SJCRH30 (cell line): Measurements from ENCODE around the gene ZNF606. TPM values are rescaled to one million over a fixed set of nuclear protein-coding genes. Genes with fewer than 3 reads are reported as not detected.

Experiments used
- DNase-seq, 2 experiments: peaks; one replicate each; pipeline ENCODE4 v3.0.0-alpha.2; 2015 to 2020
- H3K27ac ChIP-seq: fragments of 250-450 bp; sonication (Bioruptor Pico); 2 replicates; pipeline ENCODE4 v1.5.1; 2020; ENCODE audit warnings: mild to moderate bottlenecking, moderate library complexity
- H3K27me3 ChIP-seq: fragments of 250-450 bp; sonication (Bioruptor Pico); 2 replicates; pipeline ENCODE4 v1.5.1; 2020; ENCODE audit warnings: mild to moderate bottlenecking, moderate library complexity
- H3K36me3 ChIP-seq: fragments of 250-450 bp; sonication (Bioruptor Pico); 2 replicates; pipeline ENCODE4 v1.5.1; 2020; ENCODE audit warnings: mild to moderate bottlenecking, moderate library complexity
- H3K4me1 ChIP-seq: fragments of 250-450 bp; sonication (Bioruptor Pico); 2 replicates; pipeline ENCODE4 v1.5.1; 2020; ENCODE audit warnings: mild to moderate bottlenecking, moderate library complexity
- H3K4me3 ChIP-seq: fragments of 250-450 bp; sonication (Bioruptor Pico); 2 replicates; pipeline ENCODE4 v1.5.1; 2020; ENCODE audit warnings: mild to moderate bottlenecking, moderate library complexity
- H3K9me3 ChIP-seq: fragments of 250-450 bp; sonication (Bioruptor Pico); replicated peaks from 2 replicates; pipeline ENCODE4 v1.5.1; 2020; ENCODE audit warnings: mild to moderate bottlenecking, moderate library complexity
- total RNA-seq: library from RNA; depleted of rRNA; stranded (reverse); fragments of >200 nt; shearing (Covaris generic); gene quantifications from 2 replicates; pipeline ENCODE4 v1.2.3, GENCODE V29; 2014

Gene ZNF606
- total RNA-seq, 1 experiment from 2014 or later, result 12.6 TPM

DNA sequence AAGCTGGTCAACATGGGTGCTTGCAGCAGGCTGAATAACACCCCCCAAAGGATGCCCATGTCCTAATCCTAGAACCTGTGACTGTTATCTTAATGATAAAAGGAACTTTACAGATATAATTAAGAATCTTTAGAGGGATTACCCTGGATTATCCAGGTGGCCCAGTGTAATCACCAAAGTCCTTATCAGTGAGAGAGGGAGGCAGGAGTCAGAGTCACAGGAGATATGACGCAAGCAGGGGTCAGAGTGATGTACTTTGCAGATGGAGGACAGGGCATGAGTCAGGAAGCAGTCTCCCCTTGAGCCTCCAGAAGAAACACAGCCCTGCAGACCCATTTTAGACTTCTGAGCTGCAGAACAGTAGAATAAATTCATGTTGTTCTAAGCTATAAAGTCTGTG, 9.8 kb downstream of the ZNF606 start:
- Histone ChIP-seq H3K4me3 (no peak overlapping the region), H3K27me3 (no peaks in the 10 kb centered on the region), H3K36me3 (peaks cover 35% of the 10 kb centered on the region), H3K9me3 (0 out of 2 replicates have a peak, but pooled peaks cover 3% of the 10 kb centered on the region), H3K27ac (no peak overlapping the region), H3K4me1 (no peaks in the 10 kb centered on the region)
- no peak for DNase-seq

DNA sequence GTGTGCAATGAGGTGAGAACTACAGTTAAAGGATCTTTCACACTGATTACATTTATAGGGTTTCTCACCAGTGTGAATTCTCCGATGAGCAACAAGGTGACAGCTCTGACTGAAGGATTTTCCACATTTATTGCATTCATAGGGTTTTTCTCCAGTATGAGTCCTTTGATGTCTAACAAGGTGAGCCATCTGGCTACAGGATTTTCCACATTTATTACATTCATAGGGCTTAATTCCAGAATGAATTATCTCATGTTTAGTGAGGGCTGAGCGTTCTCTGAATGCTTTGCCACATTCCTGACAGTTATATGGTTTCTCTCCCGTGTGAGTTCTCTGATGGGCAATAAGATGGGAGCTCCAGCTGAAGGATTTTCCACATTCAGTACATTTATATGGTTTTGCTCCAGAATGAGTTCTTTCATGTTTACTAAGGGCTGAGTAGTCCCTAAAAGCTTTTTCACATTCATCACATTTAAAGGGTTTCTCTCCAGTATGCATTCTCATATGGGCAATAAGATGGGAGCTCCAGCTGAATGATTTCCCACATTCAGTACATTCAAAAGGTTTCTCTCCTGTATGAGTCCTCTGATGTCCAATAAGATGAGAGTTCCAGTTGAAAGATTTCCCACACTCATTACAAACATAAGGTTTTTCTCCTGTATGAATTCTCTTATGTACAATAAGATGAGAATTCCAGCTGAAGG, 23.9 kb downstream of the ZNF606 start:
- DNase-seq, result peak in 1 of 2 experiments; percentile 29
- Histone ChIP-seq H3K27me3 (no peaks in the 10 kb centered on the region), H3K36me3 (peaks cover 53% of the 10 kb centered on the region), H3K4me1 (no peaks in the 10 kb centered on the region), H3K4me3 (no peak overlapping the region), H3K9me3 (peaks cover 58% of the 10 kb centered on the region), H3K27ac (no peak overlapping the region)

DNA sequence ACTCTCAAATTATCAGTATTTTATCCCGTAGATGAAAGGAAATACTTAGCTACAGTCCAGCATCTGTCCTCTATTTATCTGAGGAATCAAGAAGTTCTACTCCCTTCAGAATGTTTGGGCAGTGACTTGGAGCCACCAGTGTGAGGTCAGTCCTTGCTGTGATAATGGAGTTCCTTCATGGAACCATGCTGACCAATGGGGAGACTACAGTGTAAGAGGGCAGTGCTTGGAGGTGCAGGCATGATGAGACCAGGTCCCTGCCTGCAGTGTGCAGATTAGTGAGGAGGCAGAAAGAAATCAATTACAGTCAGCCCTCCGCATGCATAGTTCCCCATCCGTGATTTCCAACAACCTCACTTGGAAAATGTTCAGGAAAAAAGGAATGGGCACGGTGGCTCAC, 28.2 kb downstream of the ZNF606 start, which contains the start of gene C19orf18:
Gene C19orf18, minus strand, starts transcription at position 101 of the 400 bp plus-strand sequence. CDS start 102 bp downstream, outside the sequence.
- Histone ChIP-seq H3K4me1 (no peaks in the 10 kb centered on the region), H3K36me3 (peaks cover 18% of the 10 kb centered on the region), H3K27ac (no peak within 1 kb of the TSS), H3K27me3 (no peaks in the 10 kb centered on the region), H3K9me3 (peaks cover 29% of the 10 kb centered on the region), H3K4me3 (no peak within 1 kb of the TSS)
- no peak for DNase-seq

- no peak for DNase-seq
- Histone ChIP-seq H3K36me3 (no peaks in the 10 kb centered on the region), H3K27ac (no peak overlapping the region), H3K4me3 (no peak overlapping the region), H3K9me3 (peaks cover 4% of the 10 kb centered on the region; the same call in 1 of the 2 replicates), H3K4me1 (no peaks in the 10 kb centered on the region), H3K27me3 (no peaks in the 10 kb centered on the region)
Observed at GRCh38 chr19:57964761-57965160, 37.9 kb downstream of the ZNF606 start.

DNA sequence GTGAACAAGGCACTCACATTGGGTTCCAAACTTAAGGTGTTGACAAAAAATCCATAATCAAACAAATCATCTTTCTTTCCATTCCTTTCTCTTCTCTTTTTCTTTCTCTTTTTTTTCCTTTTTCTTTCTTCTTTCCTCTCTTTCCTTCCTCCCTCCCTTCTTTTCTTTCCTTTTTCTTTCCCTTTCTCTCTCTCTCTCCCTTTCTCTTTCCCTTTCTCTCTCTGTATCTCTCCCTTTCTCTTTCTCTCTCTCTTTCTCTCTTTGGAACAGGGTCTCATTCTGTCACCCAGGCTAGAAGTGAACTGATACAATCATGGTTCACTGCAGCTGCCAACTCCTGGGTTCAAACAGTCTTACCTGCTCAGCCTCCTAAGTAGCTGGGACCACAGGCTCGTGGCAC, 40.8 kb downstream of the ZNF606 start:
- Histone ChIP-seq H3K27ac (no peak overlapping the region), H3K36me3 (no peaks in the 10 kb centered on the region), H3K4me1 (no peaks in the 10 kb centered on the region), H3K9me3 (peaks cover 9% of the 10 kb centered on the region; the same call in 1 of the 2 replicates), H3K27me3 (no peaks in the 10 kb centered on the region), H3K4me3 (no peak overlapping the region)
- no peak for DNase-seq

GRCh38 chr19:57954996-57955395, 47.6 kb downstream of the ZNF606 start:
- no peaks in the 10 kb centered on the region for H3K4me1 ChIP-seq
- H3K36me3 ChIP-seq, result no peaks in the 10 kb centered on the region
- peaks cover 5% of the 10 kb centered on the region; the same call in 1 of the 2 replicates for H3K9me3 ChIP-seq
- no peak for DNase-seq
- no peak overlapping the region for H3K4me3 ChIP-seq
- H3K27me3 ChIP-seq, result no peaks in the 10 kb centered on the region
- H3K27ac ChIP-seq, result no peak overlapping the region

DNA sequence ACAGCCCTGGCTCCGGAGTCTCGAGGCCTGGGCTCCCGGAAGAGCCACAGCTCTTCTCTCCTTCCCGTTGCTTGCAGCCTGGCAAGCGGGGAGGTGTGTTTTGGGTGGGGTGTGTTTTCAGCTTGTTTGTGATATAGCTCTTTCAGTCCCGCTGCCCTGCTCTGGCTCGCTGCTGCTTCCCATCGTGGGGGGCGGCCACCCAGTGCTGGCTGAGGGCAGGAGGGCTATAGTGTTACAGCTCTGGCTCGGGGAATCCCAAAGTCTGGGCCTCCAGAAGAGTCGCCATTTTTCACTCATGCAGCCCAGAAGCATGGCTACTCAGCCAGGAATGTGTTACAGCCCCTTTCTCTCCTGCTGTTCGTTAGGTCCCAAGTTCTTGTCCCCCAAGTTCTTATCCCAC, 52.9 kb downstream of the ZNF606 start:
- Histone ChIP-seq H3K9me3 (peaks cover 10% of the 10 kb centered on the region; the same call in 1 of the 2 replicates), H3K36me3 (0 out of 2 replicates have a peak, but pooled peaks cover 4% of the 10 kb centered on the region), H3K27ac (no peak overlapping the region), H3K4me3 (no peak overlapping the region), H3K27me3 (no peaks in the 10 kb centered on the region), H3K4me1 (no peaks in the 10 kb centered on the region)
- DNase-seq, result no peak

DNA sequence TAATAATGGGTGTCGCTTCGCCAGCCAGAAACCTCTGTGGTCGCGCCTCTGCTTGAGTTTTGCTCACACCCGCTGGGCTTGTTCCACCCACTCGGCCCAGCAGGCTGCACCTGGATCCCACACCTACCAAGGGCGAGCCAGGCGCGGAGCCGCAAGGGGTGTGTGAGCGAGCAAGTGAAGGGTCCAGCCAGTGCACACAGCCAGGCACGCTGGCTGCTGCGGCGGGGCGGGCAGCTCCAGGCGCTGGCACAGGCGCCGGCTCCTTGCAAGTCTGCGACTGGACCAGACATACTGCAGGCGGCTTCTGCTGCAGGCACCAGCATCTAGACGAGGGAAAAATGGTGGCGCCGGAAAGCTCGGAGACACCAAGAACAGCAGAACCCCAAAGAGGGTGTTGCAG, 53.3 kb downstream of the ZNF606 start:
- H3K4me3 ChIP-seq, result no peak overlapping the region
- H3K36me3 ChIP-seq, result 0 out of 2 replicates have a peak, but pooled peaks cover 4% of the 10 kb centered on the region
- no peaks in the 10 kb centered on the region for H3K4me1 ChIP-seq
- no peak for DNase-seq
- H3K27ac ChIP-seq, result no peak overlapping the region
- H3K9me3 ChIP-seq, result peaks cover 10% of the 10 kb centered on the region; the same call in 1 of the 2 replicates
- no peaks in the 10 kb centered on the region for H3K27me3 ChIP-seq

GRCh38 chr19:57947419-57948134, 55.0 kb downstream of the ZNF606 start, which contains the start of gene ZNF256:
Gene ZNF256 (minus strand): TSS chr19:57947706. CDS start chr19:57947474, 232 bp downstream.
- peak; percentile 97 for DNase-seq
- Histone ChIP-seq H3K36me3 (peaks cover 19% of the 10 kb centered on the region), H3K9me3 (peaks cover 17% of the 10 kb centered on the region; the same call in 1 of the 2 replicates), H3K4me1 (no peaks in the 10 kb centered on the region), H3K27me3 (no peaks in the 10 kb centered on the region), H3K4me3 (peak within 1 kb of the TSS; percentile 77), H3K27ac (peak within 1 kb of the TSS; percentile 68)

- H3K9me3 ChIP-seq, result peaks cover 19% of the 10 kb centered on the region; the same call in 1 of the 2 replicates
- H3K36me3 ChIP-seq, result peaks cover 25% of the 10 kb centered on the region
- no peaks in the 10 kb centered on the region for H3K27me3 ChIP-seq
- H3K4me1 ChIP-seq, result no peaks in the 10 kb centered on the region
- peak overlapping the region; percentile 77 for H3K4me3 ChIP-seq
- peak; percentile 6 to 12 for DNase-seq
- peak overlapping the region; percentile 68 for H3K27ac ChIP-seq
Observed at GRCh38 chr19:57947088-57947418, 55.6 kb downstream of the ZNF606 start.

- peaks cover 27% of the 10 kb centered on the region for H3K9me3 ChIP-seq
- H3K4me3 ChIP-seq, result peak overlapping the region; percentile 77
Observed at GRCh38 chr19:57946316-57946715, 56.3 kb downstream of the ZNF606 start.

DNA sequence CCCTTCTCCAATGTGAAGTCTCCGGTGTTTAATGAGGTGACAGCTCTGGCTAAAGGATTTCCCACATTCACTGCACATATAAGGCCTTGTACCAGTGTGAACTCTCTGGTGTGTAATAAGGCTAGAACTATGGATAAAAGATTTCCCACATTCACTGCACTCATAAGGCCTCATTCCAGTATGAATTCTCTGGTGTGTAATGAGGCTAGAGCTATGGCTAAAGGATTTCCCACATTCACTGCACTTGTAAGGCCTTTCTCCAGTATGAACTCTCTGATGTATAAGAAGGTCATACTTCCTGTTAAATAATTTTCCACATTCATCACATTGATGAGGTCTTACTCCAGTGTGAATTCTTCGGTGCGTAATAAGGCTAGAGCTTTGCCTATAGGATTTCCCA, 61.0 kb downstream of the ZNF606 start:
- peaks cover 56% of the 10 kb centered on the region for H3K36me3 ChIP-seq
- no peak for DNase-seq
- no peaks in the 10 kb centered on the region for H3K27me3 ChIP-seq
- peaks cover 28% of the 10 kb centered on the region for H3K9me3 ChIP-seq
- H3K27ac ChIP-seq, result no peak overlapping the region
- no peak overlapping the region for H3K4me3 ChIP-seq
- H3K4me1 ChIP-seq, result no peaks in the 10 kb centered on the region

More at GRCh38 chr19:57946316-57946715, 56.3 kb downstream of the ZNF606 start:
- Histone ChIP-seq H3K4me1 (no peaks in the 10 kb centered on the region), H3K36me3 (peaks cover 32% of the 10 kb centered on the region), H3K27me3 (no peaks in the 10 kb centered on the region), H3K27ac (no peak overlapping the region)
- DNase-seq, result no peak

- H3K4me3 ChIP-seq, result no peak overlapping the region
- H3K36me3 ChIP-seq, result peaks cover 22% of the 10 kb centered on the region
- H3K9me3 ChIP-seq, result peaks cover 5% of the 10 kb centered on the region; the same call in 1 of the 2 replicates
- H3K27me3 ChIP-seq, result no peaks in the 10 kb centered on the region
- no peaks in the 10 kb centered on the region for H3K4me1 ChIP-seq
- no peak for DNase-seq
- no peak overlapping the region for H3K27ac ChIP-seq
Observed at GRCh38 chr19:57935731-57936130, 66.9 kb downstream of the ZNF606 start.

DNA sequence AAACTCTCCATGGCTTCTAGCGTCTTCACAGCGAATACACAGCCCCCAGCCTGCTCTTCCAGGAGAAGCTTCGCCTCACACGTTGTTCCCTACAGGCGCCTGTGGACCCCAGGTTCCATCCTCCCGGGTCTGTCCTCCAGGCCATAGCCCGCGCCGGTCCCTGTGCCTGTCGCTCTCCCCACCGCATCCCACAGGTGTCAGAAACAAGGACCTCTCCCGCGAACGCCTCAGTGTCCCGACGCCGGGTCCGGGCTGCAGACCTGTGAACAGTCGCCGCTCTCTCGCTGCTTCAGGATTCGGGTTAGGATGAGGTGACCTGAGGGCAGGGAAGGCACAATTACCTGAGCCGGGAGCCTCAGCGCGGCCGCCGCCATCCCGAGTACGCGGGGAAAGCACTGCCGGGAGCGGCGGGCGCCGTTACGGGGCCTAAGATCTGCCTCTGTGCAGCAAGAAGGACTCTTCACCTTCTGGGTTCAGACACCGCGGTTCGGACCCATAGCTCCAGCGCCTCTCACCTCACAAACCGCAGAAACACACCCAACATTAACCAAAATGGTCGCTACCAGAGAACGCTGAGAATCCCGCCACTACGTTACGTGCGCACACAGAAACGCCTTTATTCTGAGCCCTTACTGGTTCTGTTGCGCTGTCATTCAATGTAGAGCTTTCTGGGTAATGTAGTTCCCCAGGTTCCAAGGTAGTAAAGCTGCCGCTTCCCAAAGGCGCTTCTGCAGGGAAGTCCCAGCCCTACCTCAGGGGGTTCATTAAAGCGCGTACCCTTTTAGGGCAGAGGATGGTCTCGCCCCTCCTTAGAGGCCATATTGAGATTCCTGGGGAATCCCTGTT, 67.6 kb downstream of the ZNF606 start, which contains the start of gene ZNF418:
Gene ZNF418, minus strand, starts transcription at position 583 of the 846 bp plus-strand sequence. CDS start 1,580 bp downstream, outside the sequence.
- Histone ChIP-seq H3K36me3 (peaks cover 17% of the 10 kb centered on the region), H3K9me3 (peaks cover 5% of the 10 kb centered on the region; the same call in 1 of the 2 replicates), H3K27me3 (no peaks in the 10 kb centered on the region), H3K27ac (no peak within 1 kb of the TSS), H3K4me3 (peak within 1 kb of the TSS; percentile 51), H3K4me1 (no peaks in the 10 kb centered on the region)
- DNase-seq, result peak; percentile 27 to 44
